Neural crest cell (in vitro differentiated cells): ENCODE results near the gene SPC24. TPM values are rescaled to one million over a fixed set of nuclear protein-coding genes. Genes with fewer than 3 reads are reported as not detected.

Experiments used
- DNase-seq: peaks from one replicate; pipeline ENCODE4 v3.0.0; 2021; ENCODE audit warnings: low read depth, mixed read lengths, low spot score
- H3K27ac Mint-ChIP-seq: one replicate; pipeline ENCODE4 v1.8.0; 2021; ENCODE audit warnings: mild to moderate bottlenecking, mixed read lengths; ENCODE audit not compliant: unreplicated experiment
- H3K27me3 Mint-ChIP-seq: 2 replicates; pipeline ENCODE4 v1.8.0; 2021; ENCODE audit warnings: low read depth, mild to moderate bottlenecking, mixed read lengths
- H3K36me3 Mint-ChIP-seq: 2 replicates; pipeline ENCODE4 v1.8.0; 2021; ENCODE audit warnings: low read depth, mild to moderate bottlenecking, mixed read lengths
- H3K4me1 Mint-ChIP-seq: 2 replicates; pipeline ENCODE4 v1.8.0; 2021; ENCODE audit warnings: mixed read lengths
- H3K4me3 Mint-ChIP-seq: one replicate; pipeline ENCODE4 v1.8.0; 2021; ENCODE audit warnings: mild to moderate bottlenecking, mixed read lengths
- H3K9me3 Mint-ChIP-seq: 2 replicates; pipeline ENCODE4 v1.8.0; 2021; ENCODE audit warnings: mixed read lengths
- CTCF ChIP-seq: fragments of 200-600 bp; sonication (generic); conservative IDR thresholded peaks from 2 replicates; pipeline ENCODE4 v1.5.0; 2021; ENCODE audit warnings: antibody characterized with exemption, mild to moderate bottlenecking
- microRNA-seq: library from miRNA; unstranded; fragments of <30 nt; microRNA quantifications from one replicate; pipeline ENCODE4, GENCODE V29; 2020
- total RNA-seq: library from RNA; stranded (reverse); gene quantifications from 2 replicates; pipeline ENCODE4 v1.2.1, GENCODE V29; 2021

SPC24 gene
- total RNA-seq, 1 donor from 2014 or later = 67.0 TPM

- H3K36me3 Mint-ChIP-seq = peaks cover 28% of the 10 kb centered on the region
- no peak for TF ChIP-seq CTCF
- no peaks in the 10 kb centered on the region for H3K9me3 Mint-ChIP-seq
- H3K27me3 Mint-ChIP-seq = no peaks in the 10 kb centered on the region
- H3K27ac Mint-ChIP-seq = peak overlapping the region; percentile 52
- peak overlapping the region; percentile 59 for H3K4me3 Mint-ChIP-seq
- H3K4me1 Mint-ChIP-seq = peaks cover 34% of the 10 kb centered on the region
- no peak for DNase-seq
These were observed 59.3 kb downstream of the SPC24 start for GRCh38 chr19:11096210-11096841.

Small RNA genes within 50 kb of the gene (microRNA-seq; reads per million reads assigned to microRNA genes)
- gene MIR6886 = 40.3 reads per million, percentile 47 among the genes with 10 or more reads in this experiment

Other genes with a start within 250 kb of the SPC24 start
- 19.8 and 22.0 TPM in 2 replicates for gene YIPF2, start 227.1 kb downstream of the SPC24 start, total RNA-seq
- 28.0 and 30.1 TPM in 2 replicates for gene TIMM29, start 227.0 kb downstream of the SPC24 start, total RNA-seq
- 363 and 382 TPM in 2 replicates for gene SMARCA4, start 194.8 kb downstream of the SPC24 start, total RNA-seq
- gene LDLR, start 66.3 kb downstream of the SPC24 start, total RNA-seq = 141 and 152 TPM in 2 replicates
- 32.1 and 34.2 TPM in 2 replicates for gene KANK2, start 41.8 kb upstream of the SPC24 start, total RNA-seq
- gene ANGPTL8, start 83.8 kb upstream of the SPC24 start, total RNA-seq = not detected in 2 replicates
- 34.7 and 40.6 TPM in 2 replicates for gene DOCK6, start 106.7 kb upstream of the SPC24 start, total RNA-seq
- not detected in 2 replicates for gene TSPAN16, start 140.4 kb upstream of the SPC24 start, total RNA-seq
- gene RAB3D, start 183.9 kb upstream of the SPC24 start, total RNA-seq = 15.1 and 15.4 TPM in 2 replicates
- 34.8 and 36.1 TPM in 2 replicates for gene TMEM205, start 190.5 kb upstream of the SPC24 start, total RNA-seq
- 7.0 and 10.3 TPM in 2 replicates for gene CCDC159, start 190.7 kb upstream of the SPC24 start, total RNA-seq
- 10.3 and 12.3 TPM in 2 replicates for gene PLPPR2, start 199.7 kb upstream of the SPC24 start, total RNA-seq
- gene SWSAP1, start 218.9 kb upstream of the SPC24 start, total RNA-seq = 2.9 and 3.5 TPM in 2 replicates
- 3.5 and 4.5 TPM in 2 replicates for gene EPOR, start 228.5 kb upstream of the SPC24 start, total RNA-seq